ENCODE measurements around the gene GAS7. TPM values are rescaled to one million over a fixed set of nuclear protein-coding genes. Genes with fewer than 3 reads are reported as not detected.

The GAS7 gene
- polyA plus RNA-seq, 3 donors = 13.7 to 16.6 (median 16.1) TPM

DNA sequence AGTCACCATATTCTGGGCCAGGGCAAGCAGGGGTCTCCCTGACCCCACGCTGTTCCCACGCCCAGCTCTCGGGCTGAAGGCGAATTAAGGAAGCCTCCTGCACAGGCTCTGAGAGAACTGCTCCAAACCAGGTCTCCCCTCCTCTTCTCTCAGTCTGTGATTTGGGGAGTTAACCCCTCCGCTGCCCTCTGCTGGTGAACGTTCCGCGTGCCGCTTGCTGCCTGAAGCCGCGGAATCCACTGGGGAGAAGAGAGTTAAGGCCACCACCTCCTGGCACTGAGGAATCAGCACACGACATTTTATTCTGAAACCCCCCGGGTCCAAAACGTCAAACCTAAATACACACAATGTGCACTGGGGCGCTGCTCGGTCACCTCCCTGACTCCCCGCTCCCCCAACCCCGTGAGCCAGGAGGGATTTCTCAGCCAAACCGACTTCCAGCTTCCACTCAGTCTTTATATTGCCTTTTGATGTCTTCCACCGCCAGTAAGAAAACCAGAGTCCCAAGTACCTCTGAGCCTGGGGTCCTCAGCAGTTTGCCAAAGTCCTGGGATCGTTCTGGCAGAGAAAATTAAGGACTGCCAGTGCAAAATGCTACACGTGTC, 238.9 kb downstream of the GAS7 start:
- peak in 1 of 3 donors; percentile 34 for DNase-seq (ENCODE audit: low read depth in 3 of 3, low spot score in 2 of 3)

DNA sequence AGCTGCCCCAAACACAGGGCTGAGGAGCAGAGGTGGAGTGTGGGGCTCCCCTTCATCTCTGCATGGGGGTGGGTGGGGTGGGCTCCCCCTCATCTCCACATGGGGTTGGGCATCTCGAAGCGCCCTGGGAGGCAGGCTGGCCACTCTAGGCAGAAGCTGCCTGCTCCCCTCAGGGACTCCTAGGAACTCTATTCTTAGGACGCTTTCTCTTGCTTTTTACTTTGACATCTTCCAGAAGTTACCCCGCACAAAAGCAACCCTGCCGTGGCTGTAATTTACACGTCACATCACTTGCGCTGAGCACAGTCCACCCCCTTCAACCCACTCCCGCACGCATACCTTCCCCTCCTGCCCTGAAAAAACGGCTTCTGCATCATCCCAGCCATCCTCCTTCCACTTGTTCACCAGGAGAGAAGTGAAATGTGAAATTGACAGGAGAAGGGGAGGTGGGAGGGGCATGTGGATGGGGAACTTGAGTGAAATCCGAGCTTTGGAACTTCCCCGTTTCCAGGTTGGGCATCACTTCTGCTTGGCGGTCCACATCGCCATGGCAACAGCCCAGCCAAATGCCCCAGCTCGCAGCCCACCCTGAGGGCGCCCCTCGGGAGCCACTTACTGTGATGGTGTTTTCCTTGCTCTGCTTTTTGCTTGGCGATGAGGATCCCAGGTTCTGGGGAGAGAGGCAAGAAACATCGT, 239.7 kb downstream of the GAS7 start:
- no peak for DNase-seq (ENCODE audit: low read depth in 3 of 3, low spot score in 2 of 3)

- no peak for DNase-seq (ENCODE audit: low read depth in 3 of 3, low spot score in 2 of 3)
Measured at GRCh38 chr17:9957244-9957643, 241.2 kb downstream of the GAS7 start.

DNA sequence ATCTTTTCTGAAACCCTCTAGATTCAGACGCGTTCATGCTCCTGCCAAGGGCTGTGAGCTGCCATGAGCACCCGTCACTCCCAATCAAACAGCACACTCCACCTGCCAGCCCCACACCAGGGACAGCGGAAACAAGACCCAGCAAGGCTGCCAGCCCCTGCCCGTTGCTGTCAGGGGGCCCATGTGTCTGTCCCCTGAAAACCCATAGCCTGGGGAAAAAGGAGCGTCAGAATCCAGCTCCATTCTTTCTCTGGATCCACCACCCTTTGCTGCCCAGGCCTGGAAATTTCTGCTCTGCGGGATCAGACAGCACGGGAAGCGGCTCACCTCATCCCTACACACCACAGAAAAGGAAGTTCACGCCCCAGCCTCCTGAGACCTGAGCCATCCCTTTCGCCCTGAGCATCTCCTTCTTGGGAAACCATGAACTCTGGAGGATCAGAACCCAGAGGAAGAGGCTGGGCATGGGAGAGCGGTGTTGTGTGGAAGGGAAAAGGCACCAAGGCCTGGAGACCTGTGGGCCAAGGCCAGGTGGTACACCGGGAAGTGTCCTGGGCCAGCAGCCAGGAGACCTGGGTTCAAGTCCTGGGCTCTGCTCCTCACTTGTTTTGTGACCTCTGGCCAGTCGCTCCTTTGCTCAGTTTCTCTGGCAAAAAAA, 241.8 kb downstream of the GAS7 start:
- DNase-seq (ENCODE audit: low read depth in 3 of 3, low spot score in 2 of 3) = no peak

- no peak for DNase-seq (ENCODE audit: low read depth in 3 of 3, low spot score in 2 of 3)
Measured at GRCh38 chr17:9953492-9953891, 244.9 kb downstream of the GAS7 start.

- DNase-seq (ENCODE audit: low read depth in 3 of 3, low spot score in 2 of 3) = no peak
Measured at GRCh38 chr17:9951803-9952202, 246.6 kb downstream of the GAS7 start.

- DNase-seq (ENCODE audit: low read depth in 3 of 3, low spot score in 2 of 3) = no peak
Measured at GRCh38 chr17:9948928-9949327, 249.5 kb downstream of the GAS7 start.

DNA sequence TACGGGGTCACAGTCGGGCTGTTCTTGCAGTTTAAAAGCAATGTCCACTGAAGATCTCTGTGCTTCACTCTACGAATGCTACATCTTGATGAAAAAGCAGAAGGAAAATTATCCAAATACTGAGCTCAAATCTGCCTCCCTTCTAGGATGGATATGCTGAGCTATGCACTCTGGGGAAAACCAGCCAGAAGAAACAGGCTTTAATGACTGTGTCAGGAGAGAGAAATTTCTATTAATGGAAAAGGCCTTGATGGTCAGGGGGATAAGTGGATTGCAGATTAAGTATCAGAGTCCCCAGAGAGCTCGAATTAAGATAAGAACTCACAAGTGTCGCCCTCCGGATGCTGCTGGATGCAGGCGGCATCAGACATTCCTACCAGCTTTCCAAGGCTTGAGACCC, 253.7 kb downstream of the GAS7 start:
- no peak for DNase-seq (ENCODE audit: low read depth in 3 of 3, low spot score in 2 of 3)

DNA sequence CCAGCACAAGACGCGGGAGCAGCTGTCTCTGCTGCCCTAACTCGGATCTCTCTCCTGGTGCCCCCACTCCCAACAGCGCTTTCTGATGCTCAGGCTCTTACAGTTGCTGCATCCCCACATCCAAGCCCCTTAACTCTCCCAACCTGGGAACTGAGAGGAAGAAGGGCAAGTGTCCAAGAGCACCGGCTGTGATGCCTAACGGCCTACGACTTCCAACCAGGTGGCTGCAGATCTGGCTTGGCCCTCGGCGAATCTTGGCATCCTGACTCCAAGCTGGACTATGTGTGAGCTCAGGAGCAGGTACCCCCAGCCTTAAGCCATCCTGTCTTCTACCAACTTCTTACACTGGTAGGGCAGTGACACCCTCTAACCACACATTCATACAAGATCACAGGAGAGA, 255.1 kb downstream of the GAS7 start:
- DNase-seq (ENCODE audit: low read depth in 3 of 3, low spot score in 2 of 3) = no peak

DNA sequence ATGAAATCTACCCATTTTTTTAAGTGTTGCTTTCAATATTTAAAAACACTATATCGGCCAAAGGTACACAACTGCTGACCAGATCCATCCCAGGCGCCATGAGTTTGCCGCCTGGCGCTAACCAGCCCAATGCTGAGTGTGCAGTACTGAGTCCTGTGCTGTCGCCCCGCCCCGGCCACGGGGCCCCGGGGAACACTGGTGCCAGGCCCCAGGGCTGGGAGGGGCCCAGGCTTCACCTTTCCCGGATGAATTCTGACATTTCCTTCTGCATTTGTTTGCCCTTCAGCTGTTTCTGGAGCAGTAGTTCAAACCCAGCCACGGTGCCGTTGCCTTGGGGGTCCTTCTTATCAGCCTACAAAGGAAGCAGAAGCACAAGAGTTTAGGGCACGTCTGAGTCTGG, 255.5 kb downstream of the GAS7 start:
- no peak for DNase-seq (ENCODE audit: low read depth in 3 of 3, low spot score in 2 of 3)

DNA sequence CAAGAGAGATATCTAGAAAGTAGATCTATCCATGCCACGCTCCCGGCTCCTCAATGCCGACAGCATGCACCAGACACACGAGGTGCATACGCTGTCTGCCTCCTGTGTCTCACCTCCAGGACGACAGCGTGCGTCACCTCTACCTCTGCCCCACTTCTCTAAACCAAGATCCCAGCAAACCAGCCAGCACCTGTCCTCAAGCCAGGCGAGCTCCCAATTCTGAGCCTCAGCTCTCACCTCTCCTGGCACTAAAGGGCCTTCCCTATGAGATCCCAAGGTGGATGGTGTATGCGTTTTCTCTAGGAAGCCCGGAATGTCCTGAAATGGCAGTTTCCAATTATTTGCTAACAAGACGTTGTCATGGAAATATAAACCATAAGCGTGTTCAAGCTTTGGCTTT, 257.1 kb downstream of the GAS7 start:
- no peak for DNase-seq (ENCODE audit: low read depth in 3 of 3, low spot score in 2 of 3)

DNA sequence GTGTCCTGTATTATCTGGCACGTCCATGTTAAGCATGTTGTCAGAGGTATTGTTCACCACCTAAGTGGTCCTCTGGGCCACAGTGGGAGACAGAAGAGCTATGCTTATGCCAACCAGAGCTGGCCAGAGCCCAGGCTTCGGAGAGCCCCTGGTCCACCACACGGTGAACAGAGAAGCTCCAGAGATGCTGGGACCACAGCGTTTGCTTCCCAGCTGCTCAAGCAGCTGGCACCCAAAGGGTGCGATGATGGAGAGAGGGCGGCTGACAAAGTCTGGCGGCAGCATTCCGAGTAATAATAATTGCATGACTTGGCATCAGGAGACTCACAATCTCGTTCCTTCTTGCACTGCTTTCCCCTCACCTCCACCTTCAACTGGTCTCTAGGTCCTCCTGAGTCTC, 257.6 kb downstream of the GAS7 start:
- DNase-seq (ENCODE audit: low read depth in 3 of 3, low spot score in 2 of 3) = no peak

DNA sequence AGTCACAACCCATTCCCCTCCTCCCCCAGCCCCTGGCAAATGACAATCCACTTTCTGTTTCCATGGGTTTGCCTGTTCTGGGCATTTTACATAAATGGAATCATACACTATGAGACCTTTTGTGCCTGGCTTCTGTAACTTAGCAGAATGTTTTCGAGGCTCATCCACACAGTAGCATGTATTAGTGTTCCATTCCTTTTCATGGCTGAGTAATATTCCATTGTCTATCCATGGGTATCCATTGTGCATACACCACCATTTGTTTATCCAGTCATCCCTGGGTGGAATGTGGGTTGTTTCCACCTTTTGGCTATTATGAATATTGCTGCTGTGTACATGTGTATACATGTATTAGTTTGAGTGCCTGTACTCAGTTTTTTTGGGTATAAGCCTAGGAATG, 259.6 kb downstream of the GAS7 start:
- no peak for DNase-seq (ENCODE audit: low read depth in 3 of 3, low spot score in 2 of 3)

DNA sequence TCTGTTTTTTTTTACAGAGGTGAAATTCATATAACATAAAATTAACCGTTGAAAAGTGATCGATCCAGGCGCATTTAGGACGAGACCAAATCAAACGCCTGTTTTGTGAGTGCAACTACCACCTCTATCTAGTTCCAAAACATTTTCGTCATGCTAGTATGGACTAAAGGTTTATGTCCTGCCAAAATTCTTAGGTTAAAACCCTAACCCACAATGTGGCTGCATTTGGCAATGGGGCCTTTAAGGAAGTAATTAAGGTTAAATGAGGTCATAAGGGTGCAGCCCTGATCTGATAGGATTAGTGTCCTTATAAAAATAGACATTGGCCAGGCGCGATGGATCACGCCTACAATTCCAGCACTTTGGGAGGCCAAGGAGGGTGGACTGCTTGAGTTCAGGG, 260.5 kb downstream of the GAS7 start:
- DNase-seq (ENCODE audit: low read depth in 3 of 3, low spot score in 2 of 3) = no peak

- DNase-seq (ENCODE audit: low read depth in 3 of 3, low spot score in 2 of 3) = no peak
Measured at GRCh38 chr17:9937241-9937761, 261.1 kb downstream of the GAS7 start.

- no peak for DNase-seq (ENCODE audit: low read depth in 3 of 3, low spot score in 2 of 3)
Measured at GRCh38 chr17:9936095-9936494, 262.3 kb downstream of the GAS7 start.

DNA sequence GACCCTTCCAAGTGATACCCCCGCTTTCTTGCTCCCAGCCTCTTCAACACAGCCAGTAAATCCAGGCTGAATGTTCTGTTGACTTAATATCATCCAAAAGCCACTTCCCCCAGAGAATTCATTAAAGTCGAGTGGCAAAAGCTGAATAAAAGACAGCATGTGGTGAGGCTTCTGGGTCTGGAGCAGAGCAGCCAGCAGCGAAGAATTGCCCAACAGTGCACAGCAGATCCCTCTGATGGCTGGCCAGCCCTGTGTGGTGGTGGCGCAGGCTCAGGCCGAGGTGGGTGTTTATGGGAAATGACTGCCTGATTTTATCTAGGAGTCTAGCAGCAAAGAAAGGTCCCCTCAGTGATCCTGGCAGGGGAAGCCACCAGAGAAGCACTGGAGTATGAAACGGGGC, 263.0 kb downstream of the GAS7 start:
- no peak for DNase-seq (ENCODE audit: low read depth in 3 of 3, low spot score in 2 of 3)

- no peak for DNase-seq (ENCODE audit: low read depth in 3 of 3, low spot score in 2 of 3)
Measured at GRCh38 chr17:9934331-9934730, 264.1 kb downstream of the GAS7 start.

- no peak for DNase-seq (ENCODE audit: low read depth in 3 of 3, low spot score in 2 of 3)
Measured at GRCh38 chr17:9932491-9932890, 265.9 kb downstream of the GAS7 start.

GRCh38 chr17:9931144-9931741, 267.2 kb downstream of the GAS7 start:
- no peak for DNase-seq (ENCODE audit: low read depth in 3 of 3, low spot score in 2 of 3)

DNA sequence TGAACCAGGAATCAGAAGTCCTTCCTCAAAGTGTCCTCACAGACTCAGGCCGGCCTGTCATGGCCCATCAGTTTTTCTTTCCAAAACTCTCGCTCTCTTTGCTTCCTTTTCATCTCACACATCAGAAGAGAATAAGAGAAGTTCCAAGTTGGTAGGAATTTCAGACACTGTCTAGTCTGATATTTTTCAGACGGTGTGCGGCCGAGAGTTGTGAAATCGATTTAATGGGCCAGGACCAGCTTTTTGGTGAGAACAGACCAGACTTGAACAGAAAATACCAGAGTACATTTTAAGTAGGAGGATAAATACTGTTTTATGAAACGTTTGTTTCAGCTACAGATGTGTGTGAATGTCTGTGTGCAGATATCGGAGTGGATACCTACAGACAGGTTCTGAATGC, 268.5 kb downstream of the GAS7 start:
- DNase-seq (ENCODE audit: low read depth in 3 of 3, low spot score in 2 of 3) = no peak

All from right renal cortex interstitium (tissue), 3 donors.